CD14-positive monocyte (primary cell): ENCODE measurements around the gene PDLIM7. TPM values are rescaled to one million over a fixed set of nuclear protein-coding genes. Genes with fewer than 3 reads are reported as not detected.

Experiments used
- DNase-seq, 3 donors: peaks; one replicate each; pipeline ENCODE4 v3.0.0-alpha.2; 2011 to 2022
- H2AFZ ChIP-seq: 2 replicates; pipeline ENCODE4 v1.6.0; 2012; ENCODE audit warnings: mild to moderate bottlenecking, low read depth, low read length, inconsistent platforms; ENCODE audit not compliant: insufficient read depth, poor library complexity, severe bottlenecking
- H3K27ac ChIP-seq, 2 donors: 1 replicate in 1 of 2; 2 replicates in 1 of 2; pipeline ENCODE4 v1.5.1; 2012 to 2013; ENCODE audit warnings: low read length in 2 of 2, control low read depth in 1 of 2, inconsistent platforms in 1 of 2, low read depth in 1 of 2, mild to moderate bottlenecking in 1 of 2
- H3K27me3 ChIP-seq, 2 donors: one replicate each; pipeline versions ENCODE4 v1.6.0 to v1.6.1; 2011 to 2013; ENCODE audit warnings: low read length in 2 of 2; ENCODE audit not compliant: control insufficient read depth in 2 of 2, insufficient read depth in 2 of 2
- H3K36me3 ChIP-seq, 2 donors: replicated peaks in 1 of 2; 1 replicate in 1 of 2; 2 replicates in 1 of 2; pipeline versions ENCODE4 v1.5.1 to v1.6.1; 2012 to 2013; ENCODE audit warnings: low read length in 2 of 2, control low read depth in 1 of 2, inconsistent platforms in 1 of 2, mild to moderate bottlenecking in 1 of 2; ENCODE audit not compliant: insufficient read depth in 2 of 2, control insufficient read depth in 1 of 2
- H3K4me1 ChIP-seq, 2 donors: 1 replicate in 1 of 2; 2 replicates in 1 of 2; pipeline versions ENCODE4 v1.5.1 to v1.6.1; 2012 to 2013; ENCODE audit warnings: low read length in 2 of 2, control low read depth in 1 of 2, inconsistent platforms in 1 of 2, mild to moderate bottlenecking in 1 of 2, moderate library complexity in 1 of 2; ENCODE audit not compliant: insufficient read depth in 2 of 2, control insufficient read depth in 1 of 2
- H3K4me2 ChIP-seq: replicated peaks from 2 replicates; pipeline ENCODE3; 2012; ENCODE audit warnings: low read length, moderate library complexity, mild to moderate bottlenecking; ENCODE audit not compliant: poor library complexity, severe bottlenecking; ENCODE audit errors: extremely low read depth
- H3K4me3 ChIP-seq, 3 experiments: fragments of 200-600 bp in 1 of 3; sonication (generic) in 1 of 3; replicated peaks in 1 of 3; 1 replicate in 2 of 3; 2 replicates in 1 of 3; pipeline ENCODE4 v1.5.1; 2011 to 2013; ENCODE audit warnings: low read length in 3 of 3, mild to moderate bottlenecking in 3 of 3, control low read depth in 2 of 3, low read depth in 2 of 3, inconsistent platforms in 1 of 3, moderate library complexity in 1 of 3
- H3K79me2 ChIP-seq: 2 replicates; pipeline ENCODE4 v1.6.0; 2012; ENCODE audit warnings: mild to moderate bottlenecking, control low read depth, inconsistent platforms, low read length, moderate library complexity; ENCODE audit not compliant: insufficient read depth
- H3K9ac ChIP-seq: 2 replicates; pipeline ENCODE4 v1.6.0; 2017; ENCODE audit warnings: low read length, mild to moderate bottlenecking; ENCODE audit not compliant: insufficient read depth, poor library complexity, severe bottlenecking
- H3K9me3 ChIP-seq, 2 donors: replicated peaks in 1 of 2; 1 replicate in 1 of 2; 2 replicates in 1 of 2; pipeline versions ENCODE4 v1.5.1 to v1.6.1; 2012 to 2013; ENCODE audit warnings: low read length in 2 of 2, control low read depth in 1 of 2; ENCODE audit not compliant: control insufficient read depth in 1 of 2, insufficient read depth in 1 of 2
- H4K20me1 ChIP-seq: 2 replicates; pipeline ENCODE4 v1.6.0; 2012; ENCODE audit warnings: mild to moderate bottlenecking, low read length, control low read depth, moderate library complexity; ENCODE audit not compliant: insufficient read depth
- H3K27ac Mint-ChIP-seq, 7 donors: one replicate each; pipeline ENCODE4 v1.8.0; 2020; ENCODE audit warnings: mild to moderate bottlenecking in 7 of 7, mixed read lengths in 7 of 7, moderate library complexity in 6 of 7, inconsistent platforms in 2 of 7
- H3K27me3 Mint-ChIP-seq, 3 donors: one replicate each; pipeline ENCODE4 v1.8.0; 2021 to 2022; ENCODE audit warnings: low read depth in 3 of 3, mild to moderate bottlenecking in 3 of 3, mixed read lengths in 3 of 3, moderate library complexity in 3 of 3, inconsistent platforms in 1 of 3
- H3K36me3 Mint-ChIP-seq, 2 donors: one replicate each; pipeline ENCODE4 v1.8.0; 2020; ENCODE audit warnings: mixed read lengths in 2 of 2, inconsistent platforms in 1 of 2, mild to moderate bottlenecking in 1 of 2
- H3K4me1 Mint-ChIP-seq: one replicate; pipeline ENCODE4 v1.8.0; 2020; ENCODE audit warnings: mild to moderate bottlenecking, mixed read lengths
- H3K4me3 Mint-ChIP-seq, 2 donors: one replicate each; pipeline ENCODE4 v1.8.0; 2020; ENCODE audit warnings: mild to moderate bottlenecking in 2 of 2, mixed read lengths in 2 of 2, moderate library complexity in 1 of 2
- H3K9me3 Mint-ChIP-seq, 7 donors: one replicate each; pipeline ENCODE4 v1.8.0; 2020 to 2022; ENCODE audit warnings: mixed read lengths in 7 of 7, mild to moderate bottlenecking in 6 of 7, moderate library complexity in 6 of 7, inconsistent platforms in 2 of 7
- WGBS: methylation state at CpG from one replicate; pipeline ENCODE4 v1.1.5; 2013; ENCODE audit warnings: missing lambda C conversion rate; ENCODE audit not compliant: insufficient coverage; 5-methylcytosine and 5-hydroxymethylcytosine counted together
- intact Hi-C, 2 donors: fragments of 100-400 bp; cut with micrococcal nuclease; formaldehyde crosslinking; loops; one replicate each; pipeline versions ENCODE4 v1.15.0 to v1.15.1; 2023
- polyA plus RNA-seq, 3 donors: library from polyadenylated mRNA; depleted of rRNA in 1 of 3; unstranded in 2 of 3; stranded (reverse) in 1 of 3; fragments of 300-500 nt in 2 of 3; fragments of >200 nt in 1 of 3; fragmentation: Illumina TruSeq in 2 of 3; gene quantifications; 1 replicate in 2 of 3; 2 replicates in 1 of 3; pipeline ENCODE4 v1.2.3, GENCODE V29; 2012 to 2021
- TF ChIP-seq, protein P1 (sequence below): fragments of 200-600 bp; IDR thresholded peaks from one replicate; pipeline ENCODE4 v1.8.0; 2022; ENCODE audit warnings: antibody characterized with exemption, mild to moderate bottlenecking

The PDLIM7 gene
- polyA plus RNA-seq, 3 donors: 21.6 to 126 (median 27.2) TPM

DNA sequence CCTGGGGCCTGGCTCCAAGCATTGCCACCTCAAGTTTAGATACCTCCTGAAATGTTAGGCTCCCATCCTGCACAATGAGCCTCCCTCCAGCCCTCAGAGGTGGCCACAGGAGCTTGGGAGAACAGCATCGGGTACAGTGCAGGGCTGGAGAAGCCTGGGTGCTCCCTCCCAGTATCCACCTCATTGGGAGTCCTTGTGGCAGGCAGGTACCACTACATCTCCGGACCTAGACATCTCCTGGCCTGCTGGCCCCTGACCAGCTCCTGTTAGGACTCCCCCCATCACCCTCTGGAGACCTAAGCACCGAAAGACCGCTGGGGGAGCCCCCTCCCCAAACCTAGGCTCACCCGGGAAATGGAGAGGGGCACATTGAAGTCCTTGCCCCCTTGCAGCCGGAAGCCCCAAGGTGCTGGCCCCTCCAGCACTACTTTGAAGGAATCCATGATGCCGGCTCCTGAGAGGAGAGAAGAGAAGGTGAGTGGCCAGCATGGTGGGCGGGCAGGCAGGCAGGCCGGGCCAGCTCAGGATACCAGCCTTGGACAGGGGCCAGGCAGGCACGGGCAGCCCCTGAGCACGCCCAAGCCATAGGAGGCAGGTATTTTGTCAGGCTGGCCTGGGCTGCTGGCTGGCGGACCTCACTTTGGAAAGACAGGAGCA lies 1.2 kb downstream of the PDLIM7 start:
- WGBS: 77% methylated on average over 12 of the region's 12 CpGs
- peaks cover 61% of the 10 kb centered on the region for H3K4me1 Mint-ChIP-seq
- peaks cover 7 to 14% of the 10 kb centered on the region in 2 donors for H3K36me3 ChIP-seq

More for the DNA sequence above, 1.2 kb downstream of the PDLIM7 start:
- TF ChIP-seq, protein P1, sequence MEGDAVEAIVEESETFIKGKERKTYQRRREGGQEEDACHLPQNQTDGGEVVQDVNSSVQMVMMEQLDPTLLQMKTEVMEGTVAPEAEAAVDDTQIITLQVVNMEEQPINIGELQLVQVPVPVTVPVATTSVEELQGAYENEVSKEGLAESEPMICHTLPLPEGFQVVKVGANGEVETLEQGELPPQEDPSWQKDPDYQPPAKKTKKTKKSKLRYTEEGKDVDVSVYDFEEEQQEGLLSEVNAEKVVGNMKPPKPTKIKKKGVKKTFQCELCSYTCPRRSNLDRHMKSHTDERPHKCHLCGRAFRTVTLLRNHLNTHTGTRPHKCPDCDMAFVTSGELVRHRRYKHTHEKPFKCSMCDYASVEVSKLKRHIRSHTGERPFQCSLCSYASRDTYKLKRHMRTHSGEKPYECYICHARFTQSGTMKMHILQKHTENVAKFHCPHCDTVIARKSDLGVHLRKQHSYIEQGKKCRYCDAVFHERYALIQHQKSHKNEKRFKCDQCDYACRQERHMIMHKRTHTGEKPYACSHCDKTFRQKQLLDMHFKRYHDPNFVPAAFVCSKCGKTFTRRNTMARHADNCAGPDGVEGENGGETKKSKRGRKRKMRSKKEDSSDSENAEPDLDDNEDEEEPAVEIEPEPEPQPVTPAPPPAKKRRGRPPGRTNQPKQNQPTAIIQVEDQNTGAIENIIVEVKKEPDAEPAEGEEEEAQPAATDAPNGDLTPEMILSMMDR: peak; percentile 34
- Histone ChIP-seq H3K79me2 (peaks cover 34% of the 10 kb centered on the region), H3K4me3 (peak overlapping the region; percentile 70 to 84 (median 81)), H4K20me1 (peaks cover 20% of the 10 kb centered on the region), H3K9me3 (no peaks in the 10 kb centered on the region), H3K27me3 (peaks cover 0 to 17% of the 10 kb centered on the region in 2 donors), H2AFZ (no peak overlapping the region), H3K9ac (peak overlapping the region; percentile 81), H3K4me2 (peak overlapping the region; percentile 94), H3K4me1 (peaks cover 65 to 75% of the 10 kb centered on the region in 2 donors), H3K27ac (peak overlapping the region; percentile 96 to 98)
- intact Hi-C loops: loop anchor here (5.0 to 10.0 kb wide), 4 partner anchors 39 to 184 kb away; partner anchors contain the start of genes MXD3 (in 1 of the 2) and PFN3 (in 1 of the 2)
- Mint-ChIP-seq H3K27ac (peak overlapping the region; percentile 97 to 99 (median 98)), H3K36me3 (peaks cover 16 to 25% of the 10 kb centered on the region in 2 donors), H3K27me3 (peaks cover 19 to 30% (median 21%) of the 10 kb centered on the region in 3 donors), H3K9me3 (peaks cover 0 to 3% (median 0%) of the 10 kb centered on the region in 7 donors), H3K4me3 (peak overlapping the region; percentile 76 to 78)
- DNase-seq: peak in 1 of 3 donors; percentile 31
